OCI-LY7 (cell line): Measurements from ENCODE around the gene PSMD6. TPM values are rescaled to one million over a fixed set of nuclear protein-coding genes. Genes with fewer than 3 reads are reported as not detected.

Experiments used
- BruUV-seq: library from RNA; stranded (reverse); fragments of 400-500 nt; replicated peaks from 2 replicates; lab custom pipeline; 2021; lab: Mats Ljungman, UMichigan
- CTCF ChIA-PET: fragments of 300-600 bp; sonication (Branson Sonifier 250); formaldehyde crosslinking; loops from one replicate; lab custom pipeline; 2022; ENCODE audit warnings: antibody characterized with exemption; ENCODE audit not compliant: unreplicated experiment; lab: Charles Lee
- POLR2A ChIA-PET: fragments of 300-600 bp; sonication (Branson Sonifier 250); formaldehyde crosslinking; loops from one replicate; lab custom pipeline; 2022; ENCODE audit warnings: antibody characterized with exemption; lab: Charles Lee
- DNase-seq: peaks from one replicate; pipeline ENCODE4 v3.0.0-alpha.2; 2015; ENCODE audit warnings: low spot score
- H2AFZ ChIP-seq: fragments of 200-600 bp; sonication (generic), shearing (Covaris generic); 2 replicates; pipeline ENCODE4 v1.6.1; 2014; ENCODE audit warnings: mild to moderate bottlenecking, antibody characterized with exemption, low read length, moderate library complexity
- H3K27ac ChIP-seq: fragments of 200-600 bp; sonication (generic); 2 replicates; pipeline ENCODE4 v1.5.1; 2014; ENCODE audit warnings: mixed run types, low read depth, mild to moderate bottlenecking, moderate library complexity, low read length, inconsistent platforms; ENCODE audit not compliant: poor library complexity, severe bottlenecking
- H3K36me3 ChIP-seq: fragments of 200-600 bp; sonication (generic); 2 replicates; pipeline ENCODE4 v1.6.1; 2014; ENCODE audit warnings: mild to moderate bottlenecking, antibody characterized with exemption, low read length, moderate library complexity, mixed read lengths; ENCODE audit not compliant: insufficient read depth
- H3K4me1 ChIP-seq: fragments of 200-600 bp; sonication (generic); 2 replicates; pipeline ENCODE4 v1.5.1; 2014; ENCODE audit warnings: mild to moderate bottlenecking, low read length; ENCODE audit not compliant: insufficient read depth, poor library complexity, severe bottlenecking
- H3K4me2 ChIP-seq: fragments of 200-600 bp; sonication (generic); 2 replicates; pipeline ENCODE4 v1.6.1; 2014; ENCODE audit warnings: mild to moderate bottlenecking, low read length
- H3K4me3 ChIP-seq: fragments of 200-600 bp; sonication (generic); 2 replicates; pipeline ENCODE4 v1.5.1; 2014; ENCODE audit warnings: mild to moderate bottlenecking, low read depth, low read length; ENCODE audit not compliant: poor library complexity, severe bottlenecking
- H3K79me2 ChIP-seq: fragments of 200-600 bp; sonication (generic); 2 replicates; pipeline ENCODE4 v1.6.1; 2016; ENCODE audit warnings: low read depth, mild to moderate bottlenecking, low read length, moderate library complexity, mixed read lengths; ENCODE audit not compliant: insufficient read depth
- H3K9me2 ChIP-seq: fragments of 200-600 bp; sonication (generic); 2 replicates; pipeline ENCODE4 v1.6.1; 2016; ENCODE audit warnings: mild to moderate bottlenecking, low read length, mixed read lengths; ENCODE audit not compliant: insufficient read depth
- H3K9me3 ChIP-seq: fragments of 200-600 bp; sonication (generic); 2 replicates; pipeline ENCODE4 v1.6.1; 2014; ENCODE audit warnings: mild to moderate bottlenecking, mixed run types, low read length, mixed read lengths
- H4K20me1 ChIP-seq: fragments of 200-600 bp; sonication (generic); 2 replicates; pipeline ENCODE4 v1.6.1; 2014; ENCODE audit warnings: mild to moderate bottlenecking, antibody characterized with exemption, low read length, moderate library complexity, mixed read lengths; ENCODE audit not compliant: insufficient read depth
- EZH2phosphoT487 ChIP-seq: fragments of 200-600 bp; sonication (generic); IDR thresholded peaks from 2 replicates; pipeline ENCODE4 v1.6.1; 2018; ENCODE audit warnings: low read depth, borderline replicate concordance, mild to moderate bottlenecking, mixed run types, antibody characterized with exemption, low read length, moderate library complexity, mixed read lengths
- intact Hi-C: fragments of 100-400 bp; cut with micrococcal nuclease; formaldehyde crosslinking; loops from one replicate; pipeline ENCODE4 v1.10.0; 2022; ENCODE audit not compliant: unreplicated experiment
- total RNA-seq, 2 experiments: library from RNA; depleted of rRNA in 1 of 2; stranded (reverse); fragments of >200 nt in 1 of 2; shearing (Covaris generic) in 1 of 2; gene quantifications; 2 replicates each; pipeline ENCODE4 v1.2.3, GENCODE V29; 2014 to 2022
- TF ChIP-seq, protein P1 (sequence below): fragments of 200-600 bp; sonication (generic); conservative IDR thresholded peaks from 2 replicates; pipeline ENCODE4 v1.5.1; 2014; ENCODE audit warnings: mild to moderate bottlenecking, antibody characterized with exemption, low read length, moderate library complexity, mixed read lengths

PSMD6 gene
- total RNA-seq, 2 experiments from 2014 or later, result 65.2 to 106 TPM

DNA sequence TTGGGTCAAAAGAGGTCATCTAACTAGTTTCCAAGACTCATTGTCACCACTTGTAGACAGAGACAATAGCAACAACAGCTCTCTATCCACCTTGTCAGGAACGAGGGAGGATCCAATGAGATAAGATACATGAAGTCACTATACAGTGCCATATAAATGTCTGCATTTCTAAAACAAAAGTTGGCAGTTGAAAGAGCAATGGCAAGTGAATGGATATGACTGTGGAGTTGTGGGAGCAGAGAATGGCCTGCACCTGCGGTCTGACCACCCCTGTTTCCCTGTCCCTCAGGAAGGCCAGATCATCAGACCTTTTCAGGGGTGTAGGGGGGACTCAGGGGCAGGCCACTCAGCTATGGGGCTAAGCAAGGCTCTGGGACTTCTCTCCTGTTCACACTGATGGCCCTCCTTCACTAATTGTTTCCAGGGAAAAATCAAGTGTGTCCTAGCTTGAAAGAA, 40.7 kb upstream of the PSMD6 start:
- H4K20me1 ChIP-seq, result no peaks in the 10 kb centered on the region
- no peaks in the 10 kb centered on the region for H3K79me2 ChIP-seq
- no peak overlapping the region for H3K4me3 ChIP-seq
- no peak overlapping the region for H3K27ac ChIP-seq
- ChIA-PET POLR2A (interaction anchor here (0.5 kb wide), 1 partner anchor 1485 kb away, joined by 3 read pairs; no protein-coding TSS in a partner anchor), CTCF (no interaction called here)
- TF ChIP-seq EZH2phosphoT487, result no peak
- TF ChIP-seq, protein P1, sequence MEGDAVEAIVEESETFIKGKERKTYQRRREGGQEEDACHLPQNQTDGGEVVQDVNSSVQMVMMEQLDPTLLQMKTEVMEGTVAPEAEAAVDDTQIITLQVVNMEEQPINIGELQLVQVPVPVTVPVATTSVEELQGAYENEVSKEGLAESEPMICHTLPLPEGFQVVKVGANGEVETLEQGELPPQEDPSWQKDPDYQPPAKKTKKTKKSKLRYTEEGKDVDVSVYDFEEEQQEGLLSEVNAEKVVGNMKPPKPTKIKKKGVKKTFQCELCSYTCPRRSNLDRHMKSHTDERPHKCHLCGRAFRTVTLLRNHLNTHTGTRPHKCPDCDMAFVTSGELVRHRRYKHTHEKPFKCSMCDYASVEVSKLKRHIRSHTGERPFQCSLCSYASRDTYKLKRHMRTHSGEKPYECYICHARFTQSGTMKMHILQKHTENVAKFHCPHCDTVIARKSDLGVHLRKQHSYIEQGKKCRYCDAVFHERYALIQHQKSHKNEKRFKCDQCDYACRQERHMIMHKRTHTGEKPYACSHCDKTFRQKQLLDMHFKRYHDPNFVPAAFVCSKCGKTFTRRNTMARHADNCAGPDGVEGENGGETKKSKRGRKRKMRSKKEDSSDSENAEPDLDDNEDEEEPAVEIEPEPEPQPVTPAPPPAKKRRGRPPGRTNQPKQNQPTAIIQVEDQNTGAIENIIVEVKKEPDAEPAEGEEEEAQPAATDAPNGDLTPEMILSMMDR, result no peak
- no TSS peak for BruUV-seq
- no peaks in the 10 kb centered on the region for H3K9me2 ChIP-seq
- H3K36me3 ChIP-seq, result no peaks in the 10 kb centered on the region
- DNase-seq, result no peak
- intact Hi-C loops, result no loop called here
- H3K9me3 ChIP-seq, result no peaks in the 10 kb centered on the region
- no peak overlapping the region for H3K4me2 ChIP-seq
- no peak overlapping the region for H2AFZ ChIP-seq
- H3K4me1 ChIP-seq, result no peaks in the 10 kb centered on the region

DNA sequence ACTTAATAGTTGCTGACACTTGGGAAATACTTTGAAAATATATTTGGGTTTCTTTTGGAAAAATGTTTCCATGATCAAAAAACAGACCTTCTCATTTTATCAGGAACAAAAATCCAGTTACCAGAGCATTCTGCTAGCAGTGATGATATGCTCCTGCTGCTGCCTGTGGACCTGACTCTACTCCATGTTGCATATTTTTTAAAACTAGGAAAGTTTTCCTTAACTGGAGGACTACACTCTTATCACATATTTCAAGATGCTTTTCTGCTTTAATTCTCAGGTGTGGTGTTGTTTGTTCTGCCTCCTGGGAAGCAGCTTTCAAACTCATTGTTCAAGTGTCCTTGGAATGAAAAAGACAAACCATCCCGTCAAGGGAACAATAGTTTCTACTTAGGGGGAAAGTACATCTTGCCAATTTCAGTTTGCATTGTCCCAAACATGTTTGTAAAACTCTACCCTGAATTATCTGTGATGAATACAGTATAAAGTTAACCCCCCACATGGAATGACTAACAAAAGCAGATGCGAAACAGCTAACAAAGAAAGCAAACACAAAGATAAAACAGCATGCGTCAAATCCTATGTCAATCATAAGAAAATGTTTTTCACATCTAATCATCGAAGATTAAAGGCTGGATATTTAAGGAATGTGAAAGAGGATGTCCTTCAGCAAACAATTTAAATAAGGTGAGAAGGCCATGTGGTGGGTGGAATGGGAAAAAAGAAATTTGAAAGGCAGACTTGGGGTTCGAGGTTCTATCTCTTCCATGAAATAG, 40.1 kb upstream of the PSMD6 start:
- TF ChIP-seq, protein P1, result no peak
- no peak for TF ChIP-seq EZH2phosphoT487
- Histone ChIP-seq H3K9me2 (no peaks in the 10 kb centered on the region), H4K20me1 (no peaks in the 10 kb centered on the region), H3K4me2 (no peak overlapping the region), H3K9me3 (no peaks in the 10 kb centered on the region), H3K4me1 (no peaks in the 10 kb centered on the region), H3K36me3 (no peaks in the 10 kb centered on the region), H3K4me3 (no peak overlapping the region), H2AFZ (no peak overlapping the region), H3K27ac (no peak overlapping the region), H3K79me2 (no peaks in the 10 kb centered on the region)
- intact Hi-C loops, result no loop called here
- no peak for DNase-seq
- POLR2A ChIA-PET, result no interaction called here
- CTCF ChIA-PET, result no interaction called here
- no TSS peak for BruUV-seq

DNA sequence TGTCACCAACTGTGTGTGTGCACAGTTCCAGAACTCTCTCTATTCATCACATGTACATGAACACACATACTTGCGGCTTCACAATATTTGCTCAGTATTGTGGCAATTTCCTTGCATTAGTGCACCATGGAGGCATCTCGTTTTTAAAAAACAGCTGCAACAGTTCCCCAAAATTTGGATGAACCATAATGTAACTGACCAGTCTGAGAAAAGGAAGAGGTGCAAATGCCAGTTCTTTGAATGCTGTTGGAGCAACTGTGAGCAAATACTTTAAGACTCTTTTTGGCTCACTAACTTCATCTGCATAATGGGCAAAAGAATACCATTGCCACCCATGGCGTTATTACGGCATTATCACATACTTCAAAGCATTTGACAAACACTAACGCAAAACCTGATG, 38.3 kb upstream of the PSMD6 start:
- Histone ChIP-seq H3K4me2 (no peak overlapping the region), H3K9me3 (no peaks in the 10 kb centered on the region), H3K4me1 (no peaks in the 10 kb centered on the region), H2AFZ (no peak overlapping the region), H3K9me2 (no peaks in the 10 kb centered on the region), H3K4me3 (no peak overlapping the region), H3K36me3 (no peaks in the 10 kb centered on the region), H4K20me1 (no peaks in the 10 kb centered on the region), H3K79me2 (no peaks in the 10 kb centered on the region), H3K27ac (no peak overlapping the region)
- no TSS peak for BruUV-seq
- no peak for DNase-seq
- TF ChIP-seq, protein P1, result no peak
- TF ChIP-seq EZH2phosphoT487, result no peak
- intact Hi-C loops, result no loop called here
- CTCF ChIA-PET, result no interaction called here
- POLR2A ChIA-PET, result no interaction called here
